Hepatocyte (in vitro differentiated cells): Measurements from ENCODE around the gene TAF10. TPM values are rescaled to one million over a fixed set of nuclear protein-coding genes. Genes with fewer than 3 reads are reported as not detected.
A peak's percentile ranks its signal among the peaks of the same experiment; 100 is the strongest.

ENCODE experiments used
- DNase-seq: peaks from one replicate; pipeline ENCODE4 v3.0.0-alpha.2; 2016; ENCODE audit warnings: low spot score
- H2AFZ ChIP-seq: fragments of 200-600 bp; sonication (generic); 2 replicates; pipeline ENCODE4 v1.6.0; 2016; ENCODE audit warnings: antibody characterized with exemption, mild to moderate bottlenecking
- H3K27ac ChIP-seq: fragments of 200-600 bp; sonication (generic); 2 replicates; pipeline ENCODE4 v1.5.1; 2016; ENCODE audit warnings: mild to moderate bottlenecking
- H3K27me3 ChIP-seq: fragments of 200-600 bp; sonication (generic); 2 replicates; pipeline ENCODE4 v1.6.1; 2016
- H3K36me3 ChIP-seq: fragments of 200-600 bp; sonication (generic); replicated peaks from 2 replicates; pipeline ENCODE4 v1.5.1; 2016; ENCODE audit warnings: low read depth; ENCODE audit not compliant: insufficient read depth
- H3K4me1 ChIP-seq: fragments of 200-600 bp; sonication (generic); 2 replicates; pipeline ENCODE4 v1.5.1; 2016; ENCODE audit warnings: mild to moderate bottlenecking, moderate library complexity; ENCODE audit not compliant: insufficient read depth
- H3K4me2 ChIP-seq: fragments of 200-600 bp; sonication (generic); 2 replicates; pipeline ENCODE4 v1.6.0; 2016
- H3K4me3 ChIP-seq: fragments of 200-600 bp; sonication (generic); 2 replicates; pipeline ENCODE4 v1.5.1; 2016; ENCODE audit warnings: mild to moderate bottlenecking
- H3K79me2 ChIP-seq: fragments of 200-600 bp; sonication (generic); 2 replicates; pipeline ENCODE4 v1.6.0; 2017; ENCODE audit warnings: mild to moderate bottlenecking
- H3K9me2 ChIP-seq: fragments of 200-600 bp; sonication (generic); replicated peaks from 2 replicates; pipeline ENCODE4 v1.6.0; 2017; ENCODE audit warnings: mild to moderate bottlenecking; ENCODE audit not compliant: insufficient read depth
- H3K9me3 ChIP-seq: fragments of 200-600 bp; sonication (generic); 2 replicates; pipeline ENCODE4 v1.5.1; 2016; ENCODE audit warnings: low read depth, mild to moderate bottlenecking
- H4K20me1 ChIP-seq: fragments of 200-600 bp; sonication (generic); 2 replicates; pipeline ENCODE4 v1.6.0; 2016; ENCODE audit warnings: mild to moderate bottlenecking; ENCODE audit not compliant: insufficient read depth, poor library complexity, severe bottlenecking
- CTCF ChIP-seq: fragments of 200-600 bp; sonication (generic); IDR thresholded peaks from 2 replicates; pipeline ENCODE4 v1.5.1; 2016; ENCODE audit warnings: antibody characterized with exemption, mild to moderate bottlenecking; ENCODE audit not compliant: poor library complexity
- EZH2 ChIP-seq: fragments of 200-600 bp; sonication (generic); IDR thresholded peaks from 2 replicates; pipeline ENCODE4 v1.6.1; 2016; ENCODE audit warnings: antibody characterized with exemption, mild to moderate bottlenecking, borderline replicate concordance
- EZH2phosphoT487 ChIP-seq: fragments of 200-600 bp; sonication (generic); IDR thresholded peaks from one replicate; pipeline ENCODE4 v1.6.1; 2018; ENCODE audit warnings: antibody characterized with exemption, mild to moderate bottlenecking, low read depth, moderate library complexity; ENCODE audit not compliant: unreplicated experiment, severe bottlenecking
- WGBS: methylation state at CpG from one replicate; pipeline ENCODE4 v1.1.6; 2016; ENCODE audit warnings: low lambda C conversion rate; ENCODE audit errors: missing lambda C conversion rate; 5-methylcytosine and 5-hydroxymethylcytosine counted together
- polyA plus RNA-seq: library from polyadenylated mRNA; unstranded; fragments of >200 nt; fragmentation: Nextera tagmentation; extraction: Ambion mirVana; gene quantifications from 2 replicates; pipeline ENCODE4 v1.2.1, GENCODE V29; 2016
- total RNA-seq: library from RNA; depleted of rRNA; stranded (reverse); fragments of >200 nt; gene quantifications from 2 replicates; pipeline ENCODE4 v1.2.3, GENCODE V29; 2014

The TAF10 gene
- total and polyA plus RNA-seq, 2 experiments from 2014 or later = 33.3 to 295 TPM

- peaks cover 3% of the 10 kb centered on the region for H4K20me1 ChIP-seq
- WGBS = 44% methylated on average over 3 of the region's 3 CpGs
- no peaks in the 10 kb centered on the region for H3K9me2 ChIP-seq
- peaks cover 59% of the 10 kb centered on the region for H3K79me2 ChIP-seq
- H3K36me3 ChIP-seq = no peaks in the 10 kb centered on the region
- peak overlapping the region; percentile 64 for H3K4me2 ChIP-seq
- peak; percentile 74 for DNase-seq
- H3K27me3 ChIP-seq = no peaks in the 10 kb centered on the region
- peak overlapping the region; percentile 98 for H3K27ac ChIP-seq
- H3K4me1 ChIP-seq = peaks cover 12% of the 10 kb centered on the region
- no peak overlapping the region for H3K4me3 ChIP-seq
- H2AFZ ChIP-seq = no peak overlapping the region
- no peaks in the 10 kb centered on the region for H3K9me3 ChIP-seq
- TF ChIP-seq EZH2 (no peak), EZH2phosphoT487 (no peak), CTCF (no peak)
Measured at GRCh38 chr11:6646576-6646917, 34.5 kb upstream of the TAF10 start.

GRCh38 chr11:6646071-6646470 is 34.1 kb upstream of the TAF10 start:
- TF ChIP-seq EZH2phosphoT487 (no peak), EZH2 (no peak), CTCF (no peak)
- Histone ChIP-seq H3K36me3 (no peaks in the 10 kb centered on the region), H3K27ac (peak overlapping the region; percentile 98), H3K79me2 (peaks cover 59% of the 10 kb centered on the region), H4K20me1 (peaks cover 3% of the 10 kb centered on the region), H2AFZ (no peak overlapping the region), H3K9me3 (no peaks in the 10 kb centered on the region), H3K4me1 (peaks cover 12% of the 10 kb centered on the region), H3K9me2 (no peaks in the 10 kb centered on the region), H3K4me3 (no peak overlapping the region), H3K4me2 (peak overlapping the region; percentile 64), H3K27me3 (no peaks in the 10 kb centered on the region)
- no peak for DNase-seq
- WGBS = 45% methylated on average over 12 of the region's 12 CpGs

- H3K9me2 ChIP-seq = no peaks in the 10 kb centered on the region
- no peaks in the 10 kb centered on the region for H3K36me3 ChIP-seq
- TF ChIP-seq CTCF (no peak), EZH2 (no peak), EZH2phosphoT487 (no peak)
- H3K27ac ChIP-seq = no peak overlapping the region
- no peak overlapping the region for H2AFZ ChIP-seq
- H3K9me3 ChIP-seq = no peaks in the 10 kb centered on the region
- peaks cover 3% of the 10 kb centered on the region for H4K20me1 ChIP-seq
- H3K27me3 ChIP-seq = no peaks in the 10 kb centered on the region
- no peak overlapping the region for H3K4me2 ChIP-seq
- H3K79me2 ChIP-seq = peaks cover 39% of the 10 kb centered on the region
- H3K4me3 ChIP-seq = no peak overlapping the region
- H3K4me1 ChIP-seq = peaks cover 15% of the 10 kb centered on the region
- WGBS = 91% methylated on average over 7 of the region's 7 CpGs
- no peak for DNase-seq
Measured at GRCh38 chr11:6642957-6643356, 30.9 kb upstream of the TAF10 start.
